Measurements from ENCODE around the gene METTL26.

METTL26 gene

GRCh38 chr16:627454-628239, 8.5 kb downstream of the METTL26 start:
- Histone ChIP-seq H3K27me3 (ENCODE audit: insufficient read depth, low read length, poor library complexity, severe bottlenecking) (no peaks in the 10 kb centered on the region), H4K20me1 (ENCODE audit: insufficient read depth, low read length, poor library complexity, severe bottlenecking) (no peaks in the 10 kb centered on the region), H3K9me2 (replicated peaks; ENCODE audit: low read depth, low read length) (no peaks in the 10 kb centered on the region), H3K4me1 (ENCODE audit: insufficient read depth, low read length, poor library complexity, severe bottlenecking) (no peaks in the 10 kb centered on the region), H3K4me3 (ENCODE audit: low read length, poor library complexity, severe bottlenecking) (no peak overlapping the region), H3K9ac (ENCODE audit: low read depth, low read length, poor library complexity, severe bottlenecking) (no peak overlapping the region), H3K79me2 (ENCODE audit: insufficient read depth, low read length) (no peaks in the 10 kb centered on the region), H3K4me2 (ENCODE audit: low read depth, low read length, poor library complexity, severe bottlenecking) (no peak overlapping the region), H3K9me3 (ENCODE audit: insufficient read depth, low read depth, low read length) (no peaks in the 10 kb centered on the region), H2AFZ (ENCODE audit: low read length) (no peak overlapping the region), H3K36me3 (ENCODE audit: insufficient read depth, low read length) (no peaks in the 10 kb centered on the region), H3F3A (ENCODE audit: low read depth) (no peaks in the 10 kb centered on the region)
- TF ChIP-seq CTCF (conservative IDR thresholded peaks at IDR 0.05; ENCODE audit: low read length) = no peak
- no peak for TF ChIP-seq EZH2phosphoT487 (IDR thresholded peaks at IDR 0.05; ENCODE audit: borderline replicate concordance)

GRCh38 chr16:626787-627453, 9.2 kb downstream of the METTL26 start:
- H3K4me3 ChIP-seq (ENCODE audit: low read length, poor library complexity, severe bottlenecking) = no peak overlapping the region
- no peak overlapping the region for H2AFZ ChIP-seq (ENCODE audit: low read length)
- TF ChIP-seq EZH2phosphoT487 (IDR thresholded peaks at IDR 0.05; ENCODE audit: borderline replicate concordance) (no peak), CTCF (conservative IDR thresholded peaks at IDR 0.05; ENCODE audit: low read length) (no peak)
- no peaks in the 10 kb centered on the region for H3K9me2 ChIP-seq (replicated peaks; ENCODE audit: low read depth, low read length)
- no peaks in the 10 kb centered on the region for H3K79me2 ChIP-seq (ENCODE audit: insufficient read depth, low read length)
- no peak overlapping the region for H3K9ac ChIP-seq (ENCODE audit: low read depth, low read length, poor library complexity, severe bottlenecking)
- no peak overlapping the region for H3K4me2 ChIP-seq (ENCODE audit: low read depth, low read length, poor library complexity, severe bottlenecking)
- H3K9me3 ChIP-seq (ENCODE audit: insufficient read depth, low read depth, low read length) = no peaks in the 10 kb centered on the region
- no peaks in the 10 kb centered on the region for H3K4me1 ChIP-seq (ENCODE audit: insufficient read depth, low read length, poor library complexity, severe bottlenecking)
- H3K36me3 ChIP-seq (ENCODE audit: insufficient read depth, low read length) = no peaks in the 10 kb centered on the region
- no peaks in the 10 kb centered on the region for H4K20me1 ChIP-seq (ENCODE audit: insufficient read depth, low read length, poor library complexity, severe bottlenecking)
- H3K27me3 ChIP-seq (ENCODE audit: insufficient read depth, low read length, poor library complexity, severe bottlenecking) = no peaks in the 10 kb centered on the region
- H3F3A ChIP-seq (ENCODE audit: low read depth) = no peaks in the 10 kb centered on the region

- Histone ChIP-seq H4K20me1 (ENCODE audit: insufficient read depth, low read length, poor library complexity, severe bottlenecking) (no peaks in the 10 kb centered on the region), H3K4me3 (ENCODE audit: low read length, poor library complexity, severe bottlenecking) (no peak overlapping the region), H3K27me3 (ENCODE audit: insufficient read depth, low read length, poor library complexity, severe bottlenecking) (no peaks in the 10 kb centered on the region), H3K9ac (ENCODE audit: low read depth, low read length, poor library complexity, severe bottlenecking) (no peak overlapping the region), H3K79me2 (ENCODE audit: insufficient read depth, low read length) (no peaks in the 10 kb centered on the region), H3K9me3 (ENCODE audit: insufficient read depth, low read depth, low read length) (no peaks in the 10 kb centered on the region), H3K4me1 (ENCODE audit: insufficient read depth, low read length, poor library complexity, severe bottlenecking) (no peaks in the 10 kb centered on the region), H3K9me2 (replicated peaks; ENCODE audit: low read depth, low read length) (no peaks in the 10 kb centered on the region), H3K36me3 (ENCODE audit: insufficient read depth, low read length) (no peaks in the 10 kb centered on the region), H3F3A (ENCODE audit: low read depth) (no peaks in the 10 kb centered on the region), H3K4me2 (ENCODE audit: low read depth, low read length, poor library complexity, severe bottlenecking) (no peak overlapping the region), H2AFZ (ENCODE audit: low read length) (no peak overlapping the region)
- no peak for TF ChIP-seq EZH2phosphoT487 (IDR thresholded peaks at IDR 0.05; ENCODE audit: borderline replicate concordance)
- no peak for TF ChIP-seq CTCF (conservative IDR thresholded peaks at IDR 0.05; ENCODE audit: low read length)
Observed at GRCh38 chr16:625977-626765, 9.9 kb downstream of the METTL26 start.

Measured in Loucy (cell line).